Astrocyte (in vitro differentiated cells and primary cell): ENCODE measurements around the gene DHX35.

Experiments
- EZH2 ChIP-seq: IDR thresholded peaks from 2 replicates; pipeline ENCODE4 v1.6.1; 2012; ENCODE audit warnings: mild to moderate bottlenecking, low read length, inconsistent platforms; ENCODE audit not compliant: insufficient read depth
- TF ChIP-seq, protein P1 (sequence below): IDR thresholded peaks from 2 replicates; pipeline ENCODE4 v1.5.1; 2011; ENCODE audit warnings: low read depth, mild to moderate bottlenecking, inconsistent platforms, low read length, moderate library complexity; ENCODE audit not compliant: insufficient read depth

DNA sequence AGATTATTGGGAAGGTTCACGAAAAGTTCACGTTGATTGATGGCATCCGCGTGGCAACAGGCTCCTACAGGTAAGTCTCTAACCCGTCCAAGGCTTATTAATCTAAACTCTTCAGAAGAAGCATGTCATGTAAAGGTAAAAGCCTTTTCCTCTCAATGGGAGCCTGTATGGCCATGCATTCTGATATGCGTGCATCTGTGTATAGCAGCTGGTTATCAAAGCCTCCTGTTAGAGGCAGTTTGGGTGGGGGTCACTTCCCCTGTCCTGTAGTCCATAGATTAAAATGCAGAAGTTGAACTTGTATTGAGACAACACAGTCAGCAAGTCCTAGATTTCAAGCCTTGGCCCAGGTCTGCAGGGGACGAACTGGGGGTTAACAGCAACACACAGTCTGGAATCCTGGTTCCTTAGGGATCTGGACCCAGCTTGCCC is 14.2 kb upstream of the DHX35 start:
- TF ChIP-seq, protein P1, sequence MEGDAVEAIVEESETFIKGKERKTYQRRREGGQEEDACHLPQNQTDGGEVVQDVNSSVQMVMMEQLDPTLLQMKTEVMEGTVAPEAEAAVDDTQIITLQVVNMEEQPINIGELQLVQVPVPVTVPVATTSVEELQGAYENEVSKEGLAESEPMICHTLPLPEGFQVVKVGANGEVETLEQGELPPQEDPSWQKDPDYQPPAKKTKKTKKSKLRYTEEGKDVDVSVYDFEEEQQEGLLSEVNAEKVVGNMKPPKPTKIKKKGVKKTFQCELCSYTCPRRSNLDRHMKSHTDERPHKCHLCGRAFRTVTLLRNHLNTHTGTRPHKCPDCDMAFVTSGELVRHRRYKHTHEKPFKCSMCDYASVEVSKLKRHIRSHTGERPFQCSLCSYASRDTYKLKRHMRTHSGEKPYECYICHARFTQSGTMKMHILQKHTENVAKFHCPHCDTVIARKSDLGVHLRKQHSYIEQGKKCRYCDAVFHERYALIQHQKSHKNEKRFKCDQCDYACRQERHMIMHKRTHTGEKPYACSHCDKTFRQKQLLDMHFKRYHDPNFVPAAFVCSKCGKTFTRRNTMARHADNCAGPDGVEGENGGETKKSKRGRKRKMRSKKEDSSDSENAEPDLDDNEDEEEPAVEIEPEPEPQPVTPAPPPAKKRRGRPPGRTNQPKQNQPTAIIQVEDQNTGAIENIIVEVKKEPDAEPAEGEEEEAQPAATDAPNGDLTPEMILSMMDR: no peak
- no peak for TF ChIP-seq EZH2
